Activated T-cell treated with anti-CD3 and anti-CD28 coated beads for 48 hours (primary cell): ENCODE data around the gene LRRC47.
"Not testable (repeated sequence)": the region's sequence is repeated elsewhere in the genome, so short reads cannot be mapped to it uniquely, and the experiment has no call there.

ENCODE experiments used
- DNase-seq: peaks from one replicate; pipeline ENCODE4 v3.0.0-alpha.2; 2020; ENCODE audit warnings: low read depth

The LRRC47 gene

DNA sequence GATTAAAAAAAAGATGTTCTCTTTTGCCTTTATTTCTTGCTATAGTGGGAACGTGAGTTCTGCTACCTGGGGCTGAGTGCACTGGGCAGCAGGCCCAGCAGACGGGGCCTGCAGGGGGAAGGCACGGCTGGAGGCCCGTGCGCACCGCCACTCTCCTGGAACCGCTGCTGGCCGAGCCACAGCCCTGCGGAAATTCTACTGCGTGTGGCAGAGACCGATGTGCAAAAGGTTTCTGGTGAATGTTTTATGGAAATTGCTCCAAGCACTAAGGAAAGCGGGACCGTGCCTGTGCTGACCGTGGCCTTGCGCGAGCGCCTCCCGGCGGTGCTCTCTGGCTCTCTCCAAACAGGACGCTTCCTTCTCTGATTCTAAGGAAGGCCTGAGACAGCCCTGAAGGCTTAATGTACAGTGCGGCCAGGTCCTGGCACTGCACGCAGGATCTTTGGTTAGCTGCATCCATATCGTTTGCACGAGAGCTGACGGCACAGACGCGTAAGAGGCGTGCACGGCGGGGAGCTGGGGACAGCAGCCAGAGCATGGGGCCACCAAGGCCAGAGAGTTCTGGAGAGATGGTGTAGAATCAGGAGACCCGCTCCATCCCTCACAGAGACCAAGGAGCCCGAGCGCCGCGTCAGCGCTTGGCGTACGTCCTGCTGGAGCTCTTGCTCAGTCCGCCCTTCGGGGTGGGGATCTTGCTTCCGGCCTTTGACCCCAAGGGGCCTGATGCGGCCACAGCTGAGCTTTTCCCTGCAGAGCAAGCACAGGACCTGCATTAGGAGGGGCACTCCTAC is 18.7 kb upstream of the LRRC47 start:
- DNase-seq = no peak

DNA sequence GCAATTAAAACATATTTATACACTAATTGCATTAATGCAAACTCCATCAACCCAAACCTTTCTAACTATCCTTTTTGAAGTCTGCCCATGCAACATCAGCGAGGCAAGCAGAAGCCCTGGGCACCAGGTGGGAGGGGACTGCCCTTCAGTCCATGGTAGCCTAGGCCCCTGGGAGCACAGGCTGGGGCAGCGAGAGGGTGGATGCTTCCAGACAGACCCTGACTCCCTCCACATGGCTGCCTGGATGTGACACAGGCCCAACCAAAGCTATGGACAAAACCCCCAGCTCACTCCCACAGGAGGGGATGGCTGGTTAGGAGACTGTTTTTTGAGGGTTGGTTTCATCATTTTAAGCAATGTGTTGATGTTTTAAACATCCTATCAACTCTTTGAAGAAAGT is 17.8 kb upstream of the LRRC47 start:
- no peak for DNase-seq

DNA sequence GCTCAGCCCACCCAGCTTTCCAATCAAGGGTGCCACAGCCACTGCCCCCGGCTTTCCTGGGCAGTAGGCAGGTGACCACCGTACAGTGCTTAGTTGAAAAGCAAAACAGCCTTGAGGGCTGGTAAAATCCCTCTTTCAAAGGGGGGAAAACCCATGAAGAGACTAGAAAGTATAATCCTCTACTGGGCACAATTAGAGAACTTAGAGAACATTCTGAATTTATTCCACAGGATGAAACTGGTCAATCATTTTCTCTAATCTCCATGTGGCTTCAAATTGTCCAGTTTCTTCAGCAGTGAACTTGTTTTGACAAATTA is 15.3 kb upstream of the LRRC47 start:
- DNase-seq = no peak

DNA sequence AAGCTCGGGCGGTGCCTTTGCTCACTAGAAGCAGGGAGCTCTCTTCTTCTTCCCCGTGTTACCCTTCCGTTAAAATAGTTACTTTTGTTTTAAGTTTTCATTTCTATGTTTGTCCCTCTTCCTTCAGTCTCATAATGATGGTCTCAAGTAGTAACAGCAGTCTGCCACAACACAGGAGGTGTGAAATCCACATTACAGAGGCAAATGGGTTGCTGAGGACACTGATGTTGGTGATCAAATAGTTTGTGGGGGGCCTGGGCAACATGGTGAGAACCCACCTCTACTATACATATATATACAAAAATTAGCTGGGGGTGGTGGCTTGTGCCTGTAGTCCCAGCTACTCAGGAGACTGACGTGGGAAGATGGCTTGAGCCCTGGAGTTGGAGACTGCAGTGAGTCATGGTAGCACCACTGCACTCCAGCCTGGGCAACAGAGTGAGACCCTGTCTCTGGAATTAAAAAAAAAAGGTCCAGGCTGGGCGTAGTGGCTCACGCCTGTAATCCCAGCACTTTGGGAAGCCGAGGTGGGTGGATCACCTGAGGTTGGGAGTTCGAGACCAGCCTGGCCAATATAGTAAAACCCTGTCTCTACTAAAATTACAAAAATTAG is 14.0 kb upstream of the LRRC47 start:
- not testable (repeated sequence) for DNase-seq

DNA sequence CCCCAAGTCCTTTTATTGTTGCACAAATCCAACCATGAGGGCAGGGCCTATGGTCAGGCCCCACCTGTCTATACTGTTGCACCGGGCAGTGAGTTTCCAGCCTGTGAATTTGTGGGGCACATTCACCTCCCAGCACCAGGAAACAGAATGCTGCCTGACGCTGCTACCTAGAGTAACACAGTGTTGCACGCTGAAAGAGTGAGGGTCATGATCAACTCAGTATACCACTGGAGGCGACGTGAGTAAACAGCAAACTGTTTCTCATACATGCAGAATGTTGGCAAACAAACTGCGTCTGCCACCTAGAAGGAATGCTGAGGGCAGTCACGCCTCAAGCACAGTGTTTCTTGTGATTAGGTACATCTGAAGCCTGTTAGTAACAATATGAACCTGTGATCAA is 13.4 kb upstream of the LRRC47 start:
- no peak for DNase-seq

DNA sequence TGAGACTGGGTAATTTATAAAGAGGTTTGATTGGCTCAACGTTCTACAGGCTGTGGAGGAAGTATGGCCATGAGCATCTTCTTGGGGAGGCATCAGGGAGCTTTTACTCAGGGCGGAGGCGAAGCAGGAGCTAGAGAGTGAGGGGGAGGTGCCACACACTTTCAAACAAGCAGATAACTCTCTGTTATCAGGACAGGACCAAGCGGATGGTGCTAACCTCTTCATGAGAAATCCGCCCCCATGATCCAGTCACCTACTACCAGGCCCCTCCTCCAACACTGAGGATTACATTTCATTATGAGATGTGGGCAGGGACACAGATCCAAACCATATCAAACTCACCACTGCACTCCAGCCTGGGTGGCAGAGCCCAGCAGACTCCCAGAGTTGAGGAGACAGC is 11.5 kb upstream of the LRRC47 start:
- DNase-seq = no peak

DNA sequence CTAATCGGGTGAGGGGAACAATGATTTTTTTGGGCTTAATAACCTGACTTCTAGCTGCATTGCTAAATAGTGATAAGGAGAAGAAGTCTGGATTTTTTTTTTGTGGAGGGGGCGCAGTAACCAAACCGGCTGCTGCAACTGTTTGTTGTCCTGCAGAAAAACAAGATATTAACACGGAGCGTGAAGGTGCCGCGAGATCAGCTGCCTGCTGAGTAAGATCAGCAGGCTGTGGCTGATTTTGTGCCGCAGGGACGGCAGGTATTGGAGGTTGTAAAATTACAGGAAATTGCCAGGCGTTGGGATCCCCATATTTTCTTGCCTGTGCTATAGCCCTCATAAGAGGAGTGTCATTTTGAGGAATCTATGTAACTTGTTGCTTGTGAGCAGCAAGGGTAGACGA is 8.7 kb upstream of the LRRC47 start:
- no peak for DNase-seq

DNA sequence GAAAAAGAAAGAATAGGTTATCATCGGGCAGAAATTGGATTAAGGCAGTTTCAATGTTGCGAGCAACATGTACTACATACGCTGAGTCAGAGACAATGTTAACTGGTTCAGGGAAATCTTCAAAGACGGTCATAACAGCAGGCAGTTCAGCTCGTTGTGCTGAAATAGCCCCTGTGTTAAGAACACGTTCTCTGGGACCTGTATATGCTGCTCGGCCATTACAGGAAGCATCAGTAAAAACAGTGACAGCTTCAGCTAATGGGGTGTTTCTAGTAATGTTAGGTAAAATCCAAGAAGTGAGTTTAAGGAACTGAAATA is 8.3 kb upstream of the LRRC47 start:
- DNase-seq = not testable (repeated sequence)

DNA sequence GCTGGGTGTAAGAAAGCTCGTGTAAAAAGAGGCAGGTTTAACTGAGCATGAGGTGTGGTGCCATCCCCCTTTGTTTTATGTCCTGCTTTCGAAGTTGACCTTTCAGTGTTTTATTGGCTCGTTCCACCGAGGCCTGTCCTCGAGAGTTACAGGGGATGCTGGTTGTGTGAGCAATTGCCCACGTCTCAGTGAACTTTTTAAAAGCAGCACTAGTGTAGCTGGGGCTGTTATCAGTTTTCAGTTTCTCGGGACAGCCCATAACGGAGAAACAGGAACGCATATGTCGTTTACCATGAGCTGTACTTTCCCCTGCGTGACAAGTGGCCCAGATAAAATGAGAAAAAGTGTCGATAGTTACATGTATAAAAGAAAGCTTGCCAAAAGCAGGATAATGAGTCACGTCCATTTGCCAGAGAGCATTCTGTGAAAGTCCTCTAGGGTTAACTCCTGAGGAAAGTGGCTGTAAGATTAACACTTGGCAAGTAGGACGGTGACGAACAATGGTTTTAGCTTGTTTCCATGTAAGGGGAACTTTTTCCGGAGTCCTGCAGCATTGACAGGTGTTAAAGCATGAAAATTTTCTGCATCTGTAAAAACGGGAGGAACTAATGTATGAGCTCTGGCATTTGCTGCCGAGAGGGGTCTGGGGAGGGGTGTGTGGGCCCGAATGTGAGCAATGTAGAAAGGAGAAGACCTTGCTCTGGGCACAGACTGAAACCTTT is 7.8 kb upstream of the LRRC47 start:
- no peak for DNase-seq

DNA sequence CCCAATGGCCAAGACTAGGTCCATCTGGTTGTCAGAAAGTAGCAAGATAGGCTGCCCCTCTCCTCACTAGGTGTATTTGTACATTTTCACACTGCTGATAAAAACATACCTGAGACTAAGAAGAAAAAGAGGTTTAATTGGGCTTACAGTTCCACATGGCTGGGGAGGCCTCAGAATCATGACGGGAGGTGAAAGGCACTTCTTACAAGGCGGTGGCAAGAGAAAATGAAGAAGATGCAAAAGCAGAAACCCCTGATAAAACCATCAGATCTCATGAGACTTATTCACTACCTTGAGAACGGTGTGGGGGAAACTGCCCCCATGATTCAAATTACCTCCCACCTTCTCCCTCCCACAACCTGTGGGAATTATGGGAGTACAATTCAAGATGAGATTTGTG is 4.5 kb upstream of the LRRC47 start:
- DNase-seq = not testable (repeated sequence)

DNA sequence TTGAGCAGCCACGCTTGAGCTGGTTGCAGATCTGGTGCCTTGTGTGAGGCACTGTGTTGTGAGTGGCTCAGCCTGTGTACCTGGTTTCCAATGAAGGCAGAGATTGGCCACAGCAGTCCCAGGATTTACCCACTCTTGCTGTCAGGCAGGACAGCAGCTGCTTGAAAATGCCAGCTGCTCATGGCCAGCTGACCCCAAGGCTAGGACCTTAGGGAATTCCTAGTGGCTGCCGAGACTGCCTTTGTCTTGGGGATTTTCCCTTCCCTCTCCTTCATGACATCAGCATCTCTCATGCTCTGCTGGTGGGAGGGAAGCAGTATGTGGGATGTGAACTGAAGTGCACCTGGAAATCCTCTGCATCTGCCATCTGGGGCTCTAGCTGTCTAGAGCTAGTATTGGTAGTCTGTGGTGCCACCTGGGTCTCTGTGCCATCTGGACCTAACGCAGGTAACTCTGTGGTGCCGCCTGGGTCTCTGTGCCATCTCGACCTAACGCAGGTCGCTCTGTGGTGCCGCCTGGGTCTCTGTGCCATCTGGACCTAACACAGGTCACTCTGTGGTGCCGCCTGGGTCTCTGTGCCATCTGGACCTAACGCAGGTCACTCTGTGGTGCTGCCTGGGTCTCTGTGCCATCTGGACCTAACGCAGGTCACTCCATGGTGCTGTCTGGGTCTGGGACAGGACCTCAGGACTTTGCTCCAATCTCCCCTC is 3.8 kb upstream of the LRRC47 start:
- DNase-seq = no peak

DNA sequence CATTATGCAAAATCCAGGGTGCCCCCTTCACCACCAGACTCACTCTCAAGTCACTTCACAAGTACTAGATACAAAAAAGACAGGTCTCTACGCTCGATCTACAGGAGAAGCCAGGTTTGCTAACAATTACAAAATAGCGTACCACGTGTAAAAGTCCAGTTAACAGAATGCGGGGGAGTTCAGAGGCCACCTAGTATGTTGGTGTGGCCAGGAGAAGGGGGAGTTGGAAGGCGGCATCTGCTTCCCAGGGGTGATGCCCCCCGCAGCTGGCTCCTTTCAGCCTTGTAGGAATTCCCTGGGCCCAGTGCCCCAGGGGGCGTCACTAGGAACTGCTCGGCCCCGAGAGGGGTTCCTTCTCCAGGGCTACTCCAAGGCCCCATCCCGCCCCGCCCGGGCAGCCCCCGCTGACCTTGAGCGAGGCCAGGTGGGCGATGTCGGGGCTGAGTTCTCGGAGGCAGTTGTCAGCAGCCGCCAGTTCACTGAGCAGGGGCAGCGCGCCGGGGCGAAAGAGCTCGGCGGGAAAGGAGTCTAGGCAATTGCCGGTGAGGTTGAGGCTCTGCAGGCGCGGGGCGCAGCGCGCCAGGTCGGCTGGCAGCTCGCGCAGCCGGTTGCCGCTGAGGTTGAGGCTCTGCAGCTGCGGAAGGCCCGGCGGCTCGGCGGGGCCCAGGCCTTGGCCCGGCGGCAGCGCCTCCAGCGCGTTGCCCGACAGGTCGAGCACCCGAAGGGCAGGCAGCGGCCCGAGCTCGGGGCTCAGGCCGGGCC is 664 bp downstream of the LRRC47 start:
- no peak for DNase-seq

DNA sequence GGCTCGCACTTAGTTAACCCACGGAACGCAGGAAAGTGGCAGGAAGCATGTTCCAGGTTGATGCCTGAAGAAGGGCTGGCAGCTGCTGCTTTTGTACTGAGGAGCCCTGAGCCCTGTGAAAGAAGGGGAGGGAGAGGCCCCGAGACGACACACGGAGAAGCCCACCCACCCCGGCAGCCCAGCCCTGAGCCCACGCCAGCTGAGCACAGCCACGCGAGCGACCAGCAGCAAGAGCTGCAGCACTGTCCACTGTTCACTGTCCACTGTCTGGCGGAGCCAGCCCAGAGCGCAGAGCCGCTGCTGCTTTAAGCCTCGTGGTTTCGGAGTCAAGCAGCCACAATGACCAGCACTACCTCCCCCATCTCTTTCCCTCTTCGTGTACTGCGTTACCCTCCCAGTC is 5.3 kb downstream of the LRRC47 start:
- no peak for DNase-seq

DNA sequence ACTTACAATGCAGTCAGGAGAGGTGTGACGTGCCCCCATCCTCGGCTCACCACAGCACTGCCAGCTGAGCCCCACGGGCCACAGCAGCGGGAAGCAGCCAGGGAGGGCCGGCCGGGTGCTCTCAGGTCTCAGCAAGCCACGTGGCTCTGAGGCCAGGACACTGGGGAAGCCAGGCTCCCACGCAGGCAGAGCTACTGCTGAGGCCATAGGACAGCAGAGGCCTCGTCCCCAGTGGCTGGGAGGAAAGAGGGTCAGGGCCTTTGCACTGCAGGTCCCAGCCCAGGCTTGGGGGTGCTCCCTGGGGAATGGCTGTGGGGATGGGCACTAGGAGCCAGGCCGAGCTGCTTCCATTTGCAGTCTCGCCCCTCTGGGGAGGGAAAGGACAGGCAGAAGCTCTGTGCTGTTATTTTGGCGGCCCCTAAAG is 5.8 kb downstream of the LRRC47 start:
- no peak for DNase-seq

DNA sequence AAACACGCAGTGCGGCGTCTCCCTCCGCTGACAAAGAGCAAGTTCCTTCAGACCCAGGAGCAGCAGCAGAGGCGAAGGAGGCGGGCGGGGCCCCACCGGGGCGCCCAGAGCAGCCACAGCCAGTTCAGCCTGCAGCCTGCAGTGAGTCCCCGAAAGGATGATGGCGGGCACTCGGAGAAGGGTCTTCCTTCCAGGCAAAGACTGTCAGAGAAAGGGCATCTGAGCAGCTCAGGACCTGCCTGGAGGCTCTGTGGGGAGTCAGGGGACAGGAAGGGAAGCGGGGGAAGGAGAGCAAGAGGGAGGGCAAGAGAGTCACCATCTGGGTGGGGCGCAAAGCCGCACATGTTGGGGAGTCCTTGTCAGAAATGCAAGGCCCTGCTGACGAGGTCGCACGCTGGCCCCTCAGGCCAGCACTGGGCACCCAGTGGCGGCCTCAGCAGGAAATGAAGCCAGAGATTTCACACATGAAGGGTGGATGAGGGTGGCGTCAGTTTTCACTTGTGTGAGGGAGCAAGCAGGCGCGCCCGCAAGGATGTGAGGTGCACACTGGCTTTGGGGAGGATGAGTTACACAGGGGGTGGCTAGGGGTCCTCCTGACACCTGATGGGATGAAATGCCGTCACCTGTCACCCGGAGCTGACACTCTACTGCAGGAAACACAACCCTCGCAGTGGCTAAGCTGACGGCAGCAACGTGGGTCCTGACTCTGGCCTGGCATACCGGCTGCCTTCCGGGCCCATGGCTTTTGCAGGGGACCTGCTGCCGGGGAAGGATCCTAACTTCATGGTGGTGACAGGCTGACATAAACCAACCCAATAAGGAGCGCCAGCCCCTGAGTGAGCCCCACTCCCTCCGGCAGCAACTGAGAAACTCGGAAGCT is 6.6 kb downstream of the LRRC47 start:
- no peak for DNase-seq

DNA sequence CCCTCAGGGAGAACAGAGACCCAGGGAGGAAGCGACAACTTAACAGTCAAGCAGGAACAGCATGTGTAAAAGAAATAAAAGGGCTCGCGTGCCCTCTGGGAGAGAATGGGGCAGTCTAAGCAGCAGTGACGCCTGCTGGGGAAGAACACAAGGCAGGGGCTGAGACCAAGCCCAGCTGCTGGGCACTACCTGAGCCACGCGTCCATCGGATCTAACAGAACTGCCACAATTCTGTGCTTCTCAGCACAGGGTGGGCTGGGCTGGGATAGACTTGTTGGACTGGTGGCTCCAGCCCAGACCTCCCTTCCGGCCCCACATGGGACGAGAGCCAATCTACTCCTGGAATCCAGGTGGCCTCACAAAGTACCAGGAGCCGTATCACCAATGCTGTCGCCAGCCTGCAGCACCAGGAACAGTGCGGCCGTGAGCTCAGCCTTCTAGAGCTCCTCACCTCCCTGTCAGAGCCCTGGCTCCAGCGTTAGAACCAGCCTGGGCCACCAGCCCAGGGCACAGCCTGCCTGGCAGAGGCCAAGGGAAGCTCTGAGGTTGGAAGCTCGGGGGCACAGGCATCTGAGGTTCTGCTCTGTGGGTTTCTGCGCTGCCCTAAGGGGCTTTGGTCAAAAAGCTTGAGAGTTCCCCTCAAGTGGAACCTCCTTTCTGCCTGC is 7.4 kb downstream of the LRRC47 start:
- no peak for DNase-seq

DNA sequence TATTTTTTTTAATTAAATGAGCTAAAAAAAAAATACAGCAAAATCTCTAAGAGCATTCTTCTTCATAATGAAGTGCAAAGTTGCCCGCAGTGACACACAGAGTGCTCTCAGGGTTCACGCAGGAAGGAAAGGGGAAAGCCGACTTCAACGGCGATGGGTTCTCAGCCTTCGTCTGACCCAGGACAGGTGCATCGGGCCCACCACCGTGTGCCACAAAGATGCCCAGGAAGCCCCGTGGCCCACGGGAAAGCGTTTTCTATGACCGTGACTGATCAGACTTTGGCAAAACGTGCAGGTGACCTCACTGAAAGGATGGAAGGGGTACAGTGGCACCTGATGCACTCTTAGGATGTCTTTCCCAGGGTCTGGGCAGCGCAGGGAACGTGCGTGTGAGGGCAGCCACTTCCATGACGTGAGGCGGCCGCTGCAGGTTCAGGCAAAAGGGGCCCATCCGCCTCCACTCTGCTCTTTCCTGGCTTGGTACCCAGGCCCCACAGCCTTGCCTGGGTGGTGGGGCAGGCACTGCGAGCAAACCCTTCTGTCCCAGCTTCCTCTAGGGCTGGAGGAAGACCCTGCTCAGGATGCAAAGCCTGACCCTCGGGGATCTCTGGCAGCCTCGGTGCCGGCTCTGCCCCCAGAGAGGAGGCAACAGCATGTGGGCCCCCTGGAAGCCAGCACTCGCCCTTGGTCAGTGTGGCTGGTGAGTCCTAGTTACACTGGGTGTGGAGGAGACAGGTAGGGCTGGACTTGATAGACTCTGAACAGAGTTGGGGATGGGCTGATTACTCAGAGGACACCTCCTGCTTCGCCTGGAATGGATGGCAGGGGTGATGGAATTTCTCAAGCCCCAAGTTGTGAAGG is 8.3 kb downstream of the LRRC47 start:
- DNase-seq = no peak

DNA sequence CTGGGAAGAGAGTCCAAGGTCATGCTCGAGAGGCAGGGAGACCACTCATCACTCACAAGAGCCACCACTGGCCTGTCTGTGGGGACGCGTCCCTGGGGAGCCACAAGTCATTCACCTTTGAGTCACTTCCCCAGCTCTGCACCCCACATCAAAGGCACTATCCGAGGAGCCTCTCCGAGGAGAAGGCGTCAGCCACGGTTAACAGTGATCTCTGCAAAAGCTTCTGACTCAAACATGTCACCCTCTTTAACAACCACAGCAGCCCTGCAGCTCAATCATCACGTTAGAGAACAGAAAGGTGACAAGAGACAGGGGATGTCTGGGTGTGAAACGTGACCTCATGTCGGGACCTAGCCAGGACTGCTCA is 9.0 kb downstream of the LRRC47 start:
- DNase-seq = peak; percentile 55

DNA sequence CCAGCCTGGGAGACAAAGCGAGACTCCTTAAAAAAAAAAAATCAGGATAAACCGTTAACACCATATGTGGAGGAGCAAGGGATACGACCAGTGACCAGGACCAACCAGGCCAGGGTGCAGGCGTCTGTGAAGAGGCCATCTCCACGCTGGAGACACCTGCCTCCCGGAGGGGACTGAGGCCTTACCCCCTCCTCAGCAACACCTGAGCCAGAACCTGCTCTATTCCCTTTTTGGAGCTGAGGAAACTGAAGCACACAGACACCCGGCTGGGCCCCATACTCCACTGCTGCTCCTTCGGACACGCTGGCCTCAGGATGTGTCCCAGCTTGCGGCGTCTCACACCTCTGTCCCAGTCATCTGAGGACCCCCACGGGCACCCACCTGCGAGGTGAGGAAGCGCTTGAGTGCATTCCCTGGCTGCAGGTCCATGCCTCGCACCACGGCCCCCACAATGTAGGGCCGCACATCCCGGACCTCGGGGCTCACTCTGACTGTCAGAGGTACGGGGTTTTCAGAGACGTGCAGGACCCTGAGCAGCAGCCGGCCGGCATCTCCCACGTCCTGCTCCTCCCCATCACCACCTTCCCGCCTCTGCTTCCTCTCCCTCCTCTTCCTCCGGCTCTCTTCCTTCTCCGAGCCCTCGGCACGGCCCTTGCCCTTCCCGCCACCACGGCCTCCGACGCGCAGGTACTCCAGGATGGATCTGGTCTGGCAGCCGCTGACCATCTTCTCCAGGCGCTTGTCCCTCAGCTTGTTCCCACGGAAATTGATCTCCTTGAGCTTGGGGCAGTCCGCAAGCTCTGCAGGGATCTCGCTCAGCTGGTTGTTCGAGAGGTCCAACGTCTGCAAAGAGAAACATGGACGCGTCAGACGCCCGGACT is 9.6 kb downstream of the LRRC47 start:
- DNase-seq = no peak
